Measurements from ENCODE around the gene HMGXB3. TPM values are rescaled to one million over a fixed set of nuclear protein-coding genes. Genes with fewer than 3 reads are reported as not detected.

The HMGXB3 gene
- total RNA-seq, 2 donors from 2014 or later, result 21.8 to 40.2 TPM

DNA sequence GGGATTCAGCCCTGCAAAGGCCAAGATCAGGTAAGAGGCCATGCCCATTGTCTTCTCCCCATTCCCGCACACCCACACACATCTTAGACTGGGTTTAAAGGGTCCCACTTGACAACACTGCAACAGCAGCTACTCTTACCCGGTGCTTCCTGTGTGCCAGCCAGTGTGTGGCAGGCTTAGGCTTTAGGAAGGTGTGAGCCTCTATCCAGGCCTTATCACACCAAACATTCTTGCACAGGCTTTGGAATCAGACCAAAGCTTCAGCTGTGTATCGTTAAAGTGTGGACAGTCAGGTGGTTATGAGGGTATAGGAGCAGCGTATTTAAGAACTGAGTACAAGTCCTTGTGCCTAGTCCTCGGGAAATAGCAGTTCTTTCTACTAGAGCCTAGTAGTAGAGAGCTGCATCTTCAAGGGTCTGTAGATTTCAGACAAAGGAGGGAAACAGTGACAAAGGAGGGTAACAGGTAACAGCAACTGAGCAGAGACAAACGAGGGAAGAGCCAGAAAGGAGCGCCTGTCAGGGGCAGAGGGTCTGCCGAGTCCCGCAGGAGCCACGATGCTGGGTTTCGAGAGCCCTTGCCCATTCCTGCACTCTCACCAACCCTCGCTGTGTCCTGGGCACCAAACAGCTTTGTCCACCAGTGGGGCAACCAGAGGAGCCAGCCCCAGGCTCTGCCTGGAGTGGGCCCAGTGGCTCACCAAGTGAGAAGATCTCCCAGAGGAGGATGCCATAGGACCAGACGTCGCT, 55.0 kb downstream of the HMGXB3 start:
- no peak for DNase-seq
- no peaks in the 10 kb centered on the region for H3K4me1 ChIP-seq
- intact Hi-C loops (cut with DNase I), result no loop called here
- H3K36me3 ChIP-seq, result peaks cover 16% of the 10 kb centered on the region
- no peak overlapping the region for H3K27ac ChIP-seq
- H3K9ac ChIP-seq (ENCODE audit: low read depth in 2 of 2, low read length in 2 of 2), result no peak overlapping the region
- TF ChIP-seq, protein P1, sequence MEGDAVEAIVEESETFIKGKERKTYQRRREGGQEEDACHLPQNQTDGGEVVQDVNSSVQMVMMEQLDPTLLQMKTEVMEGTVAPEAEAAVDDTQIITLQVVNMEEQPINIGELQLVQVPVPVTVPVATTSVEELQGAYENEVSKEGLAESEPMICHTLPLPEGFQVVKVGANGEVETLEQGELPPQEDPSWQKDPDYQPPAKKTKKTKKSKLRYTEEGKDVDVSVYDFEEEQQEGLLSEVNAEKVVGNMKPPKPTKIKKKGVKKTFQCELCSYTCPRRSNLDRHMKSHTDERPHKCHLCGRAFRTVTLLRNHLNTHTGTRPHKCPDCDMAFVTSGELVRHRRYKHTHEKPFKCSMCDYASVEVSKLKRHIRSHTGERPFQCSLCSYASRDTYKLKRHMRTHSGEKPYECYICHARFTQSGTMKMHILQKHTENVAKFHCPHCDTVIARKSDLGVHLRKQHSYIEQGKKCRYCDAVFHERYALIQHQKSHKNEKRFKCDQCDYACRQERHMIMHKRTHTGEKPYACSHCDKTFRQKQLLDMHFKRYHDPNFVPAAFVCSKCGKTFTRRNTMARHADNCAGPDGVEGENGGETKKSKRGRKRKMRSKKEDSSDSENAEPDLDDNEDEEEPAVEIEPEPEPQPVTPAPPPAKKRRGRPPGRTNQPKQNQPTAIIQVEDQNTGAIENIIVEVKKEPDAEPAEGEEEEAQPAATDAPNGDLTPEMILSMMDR (IDR thresholded peaks at IDR 0.05), result no peak
- H3K9me3 ChIP-seq, result no peaks in the 10 kb centered on the region
- no peaks in the 10 kb centered on the region for H3K27me3 ChIP-seq
- no peak overlapping the region for H3K4me3 ChIP-seq

DNA sequence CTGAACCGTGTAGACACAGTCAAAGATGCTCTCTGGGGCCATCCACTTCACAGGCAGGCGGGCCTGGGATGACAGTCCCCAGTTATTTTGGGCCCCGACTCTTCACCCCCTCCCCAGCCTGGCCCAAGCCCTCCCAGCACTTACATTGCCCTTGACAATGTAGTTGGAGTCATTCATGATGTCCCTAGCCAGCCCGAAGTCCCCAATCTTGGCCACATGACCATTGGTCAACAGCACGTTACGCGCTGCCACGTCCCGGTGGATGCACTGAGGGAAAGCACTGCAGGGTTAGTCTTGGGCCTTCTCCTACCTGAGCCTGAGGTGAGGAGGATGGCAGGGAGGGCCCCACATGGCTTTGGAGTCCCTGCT, 55.5 kb downstream of the HMGXB3 start:
- no peak for DNase-seq
- TF ChIP-seq, protein P1 (IDR thresholded peaks at IDR 0.05), result no peak

DNA sequence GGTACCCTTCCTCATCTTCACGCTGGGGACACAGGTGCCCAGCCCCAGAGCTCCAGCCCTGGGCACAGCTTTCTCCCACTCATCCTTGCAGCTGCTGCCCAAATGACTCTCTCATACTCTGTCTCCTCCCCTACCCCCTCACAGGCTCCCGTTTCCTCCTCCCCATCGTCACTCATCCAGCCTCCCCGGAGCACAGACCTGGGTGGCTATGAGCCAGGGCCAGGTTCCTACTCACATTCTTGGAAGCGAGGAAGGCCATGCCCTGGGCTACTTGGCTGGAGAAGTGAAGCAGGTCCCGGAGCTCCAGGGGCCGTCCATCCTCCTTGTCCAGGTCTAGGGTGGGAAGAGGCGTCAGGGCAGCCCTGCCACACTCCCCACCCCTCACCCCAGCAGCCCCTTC, 56.5 kb downstream of the HMGXB3 start:
- no peak for DNase-seq
- no peak overlapping the region for H3K4me3 ChIP-seq
- H3K9me3 ChIP-seq, result no peaks in the 10 kb centered on the region
- H3K4me1 ChIP-seq, result no peaks in the 10 kb centered on the region
- H3K36me3 ChIP-seq, result peaks cover 2% of the 10 kb centered on the region
- H3K27ac ChIP-seq, result no peak overlapping the region
- intact Hi-C loops (cut with DNase I), result no loop called here
- no peak overlapping the region for H3K9ac ChIP-seq (ENCODE audit: low read depth in 2 of 2, low read length in 2 of 2)
- no peaks in the 10 kb centered on the region for H3K27me3 ChIP-seq
- TF ChIP-seq, protein P1 (IDR thresholded peaks at IDR 0.05), result no peak

More for the DNA sequence above, 55.5 kb downstream of the HMGXB3 start:
- Histone ChIP-seq H3K27ac (no peak overlapping the region), H3K9me3 (no peaks in the 10 kb centered on the region), H3K27me3 (no peaks in the 10 kb centered on the region), H3K36me3 (peaks cover 12% of the 10 kb centered on the region), H3K4me1 (no peaks in the 10 kb centered on the region), H3K9ac (ENCODE audit: low read depth in 2 of 2, low read length in 2 of 2) (no peak overlapping the region), H3K4me3 (no peak overlapping the region)
- intact Hi-C loops (cut with DNase I), result no loop called here

DNA sequence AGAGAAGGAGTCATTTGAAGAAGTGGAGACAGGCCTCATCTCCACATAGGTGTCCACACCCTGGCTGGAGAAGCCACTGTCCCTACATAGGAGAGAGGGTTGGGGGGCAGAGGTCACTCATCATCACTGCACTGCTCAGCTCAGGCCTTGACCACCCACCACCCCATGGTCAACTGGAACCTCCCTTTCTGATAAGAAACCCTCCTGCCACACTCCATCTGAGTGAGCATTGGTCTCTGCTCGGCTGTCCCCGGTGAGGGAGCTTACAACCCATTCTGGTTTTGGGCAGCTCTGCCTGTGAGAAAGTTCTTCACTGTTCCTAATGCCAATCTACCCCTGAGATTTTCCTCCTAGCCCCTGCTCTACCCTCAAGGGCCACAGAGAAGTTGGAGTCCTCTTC, 57.0 kb downstream of the HMGXB3 start:
- H3K9me3 ChIP-seq, result no peaks in the 10 kb centered on the region
- intact Hi-C loops (cut with DNase I), result no loop called here
- H3K27ac ChIP-seq, result no peak overlapping the region
- TF ChIP-seq, protein P1 (IDR thresholded peaks at IDR 0.05), result no peak
- H3K27me3 ChIP-seq, result no peaks in the 10 kb centered on the region
- H3K4me1 ChIP-seq, result no peaks in the 10 kb centered on the region
- no peaks in the 10 kb centered on the region for H3K36me3 ChIP-seq
- no peak overlapping the region for H3K4me3 ChIP-seq
- DNase-seq, result no peak
- no peak overlapping the region for H3K9ac ChIP-seq (ENCODE audit: low read depth in 2 of 2, low read length in 2 of 2)

DNA sequence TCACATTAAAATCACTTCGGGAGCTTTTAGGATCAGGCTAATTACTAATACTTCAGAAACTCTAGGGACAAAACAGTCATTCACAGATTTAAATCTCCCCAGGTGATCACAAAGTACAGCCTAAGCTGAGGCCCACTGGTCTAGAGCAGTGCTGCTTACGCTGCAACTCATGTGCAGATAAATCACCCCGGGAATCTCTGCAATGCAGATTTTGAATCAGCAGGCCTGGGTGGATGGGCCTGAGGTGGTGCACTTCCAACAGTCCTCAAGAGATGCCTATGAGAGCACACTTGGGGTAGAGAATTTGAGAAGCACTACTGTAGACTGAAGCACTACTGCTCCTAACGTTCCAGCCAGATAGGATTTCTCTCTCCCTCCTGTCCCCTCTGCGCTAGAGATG, 57.5 kb downstream of the HMGXB3 start:
- no peak overlapping the region for H3K9ac ChIP-seq (ENCODE audit: low read depth in 2 of 2, low read length in 2 of 2)
- H3K36me3 ChIP-seq, result no peaks in the 10 kb centered on the region
- H3K27ac ChIP-seq, result no peak overlapping the region
- intact Hi-C loops (cut with DNase I), result no loop called here
- H3K4me1 ChIP-seq, result no peaks in the 10 kb centered on the region
- H3K27me3 ChIP-seq, result no peaks in the 10 kb centered on the region
- H3K9me3 ChIP-seq, result no peaks in the 10 kb centered on the region
- TF ChIP-seq, protein P1 (IDR thresholded peaks at IDR 0.05), result no peak
- DNase-seq, result no peak
- H3K4me3 ChIP-seq, result no peak overlapping the region
